Measurements from ENCODE around the gene HYDIN.

The HYDIN gene

DNA sequence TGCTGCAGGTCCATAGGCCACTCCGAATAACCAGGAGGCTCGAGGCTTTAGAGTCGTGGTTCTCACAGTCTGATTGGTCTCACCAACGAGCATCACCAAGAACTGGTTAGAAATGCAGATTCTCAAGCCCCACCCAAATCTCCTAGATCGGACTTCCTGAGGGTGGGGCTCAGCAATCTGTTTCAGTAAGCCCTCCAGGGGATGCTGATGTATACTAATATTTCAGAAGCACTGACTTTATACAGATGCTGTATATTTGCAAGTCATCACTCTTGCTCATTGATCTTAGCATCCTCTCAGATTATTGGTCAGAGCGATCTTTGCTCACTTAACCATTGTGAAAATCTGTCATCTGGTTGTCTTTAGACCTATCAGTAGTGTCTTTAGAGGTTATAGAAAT, 425.1 kb downstream of the HYDIN start:
- H3K9me3 ChIP-seq, result peaks cover 0 to 2% (median 0%) of the 10 kb centered on the region in 3 donors
- no peak overlapping the region for H3K27ac ChIP-seq
- intact Hi-C loops (cut with DNase I; ENCODE audit: low total_unique reads), result no loop called here
- DNase-seq, result no peak
- H3K4me3 ChIP-seq, result no peak overlapping the region
- peaks cover 0 to 26% of the 10 kb centered on the region in 2 donors for H3K27me3 ChIP-seq
- TF ChIP-seq, protein P1, sequence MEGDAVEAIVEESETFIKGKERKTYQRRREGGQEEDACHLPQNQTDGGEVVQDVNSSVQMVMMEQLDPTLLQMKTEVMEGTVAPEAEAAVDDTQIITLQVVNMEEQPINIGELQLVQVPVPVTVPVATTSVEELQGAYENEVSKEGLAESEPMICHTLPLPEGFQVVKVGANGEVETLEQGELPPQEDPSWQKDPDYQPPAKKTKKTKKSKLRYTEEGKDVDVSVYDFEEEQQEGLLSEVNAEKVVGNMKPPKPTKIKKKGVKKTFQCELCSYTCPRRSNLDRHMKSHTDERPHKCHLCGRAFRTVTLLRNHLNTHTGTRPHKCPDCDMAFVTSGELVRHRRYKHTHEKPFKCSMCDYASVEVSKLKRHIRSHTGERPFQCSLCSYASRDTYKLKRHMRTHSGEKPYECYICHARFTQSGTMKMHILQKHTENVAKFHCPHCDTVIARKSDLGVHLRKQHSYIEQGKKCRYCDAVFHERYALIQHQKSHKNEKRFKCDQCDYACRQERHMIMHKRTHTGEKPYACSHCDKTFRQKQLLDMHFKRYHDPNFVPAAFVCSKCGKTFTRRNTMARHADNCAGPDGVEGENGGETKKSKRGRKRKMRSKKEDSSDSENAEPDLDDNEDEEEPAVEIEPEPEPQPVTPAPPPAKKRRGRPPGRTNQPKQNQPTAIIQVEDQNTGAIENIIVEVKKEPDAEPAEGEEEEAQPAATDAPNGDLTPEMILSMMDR (IDR thresholded peaks at IDR 0.05), result no peak
- H3K4me1 ChIP-seq, result peaks cover 0 to 3% (median 2%) of the 10 kb centered on the region in 4 donors
- no peaks in the 10 kb centered on the region for H3K36me3 ChIP-seq

GRCh38 chr16:70804734-70805169, 425.8 kb downstream of the HYDIN start:
- TF ChIP-seq, protein P1 (IDR thresholded peaks at IDR 0.05), result no peak
- H3K4me3 ChIP-seq, result no peak overlapping the region
- DNase-seq, result no peak
- peaks cover 0 to 23% of the 10 kb centered on the region in 2 donors for H3K27me3 ChIP-seq
- intact Hi-C loops (cut with DNase I; ENCODE audit: low total_unique reads), result no loop called here
- peaks cover 0 to 2% (median 0%) of the 10 kb centered on the region in 3 donors for H3K9me3 ChIP-seq
- no peaks in the 10 kb centered on the region for H3K36me3 ChIP-seq
- peaks cover 0 to 10% (median 8%) of the 10 kb centered on the region in 4 donors for H3K4me1 ChIP-seq
- no peak overlapping the region for H3K27ac ChIP-seq

DNA sequence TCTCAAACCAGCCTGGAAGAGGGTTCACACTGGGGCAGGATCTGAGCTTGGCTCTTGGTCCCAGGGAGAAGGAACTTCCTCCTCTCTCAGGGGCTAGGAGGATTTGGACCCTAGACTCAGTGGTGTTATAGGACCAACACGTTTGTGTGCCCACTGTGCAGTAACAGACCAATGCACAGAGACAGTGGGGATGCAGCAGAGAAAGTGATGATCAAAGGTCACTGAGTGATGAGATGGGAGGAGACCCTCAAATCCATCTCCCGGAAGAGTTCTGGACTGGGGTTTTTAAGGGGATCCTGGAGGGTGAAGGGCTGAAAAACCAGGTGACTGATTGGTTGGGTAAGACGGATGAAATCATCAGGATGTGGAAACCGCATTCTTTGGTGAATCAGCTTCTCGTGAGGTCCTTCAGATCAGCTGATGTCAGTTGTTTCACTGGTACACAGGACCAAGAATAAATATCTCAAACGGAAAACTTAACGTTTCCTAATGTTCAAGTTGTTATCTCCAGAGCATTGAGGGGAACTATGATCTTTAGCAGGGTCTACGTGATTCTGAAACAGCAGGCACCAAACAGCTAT, 426.3 kb downstream of the HYDIN start:
- H3K36me3 ChIP-seq, result no peaks in the 10 kb centered on the region
- H3K27ac ChIP-seq, result no peak overlapping the region
- peaks cover 0 to 2% (median 0%) of the 10 kb centered on the region in 3 donors for H3K9me3 ChIP-seq
- intact Hi-C loops (cut with DNase I; ENCODE audit: low total_unique reads), result no loop called here
- H3K27me3 ChIP-seq, result peaks cover 0 to 21% of the 10 kb centered on the region in 2 donors
- peaks cover 0 to 14% (median 13%) of the 10 kb centered on the region in 4 donors for H3K4me1 ChIP-seq
- TF ChIP-seq, protein P1 (IDR thresholded peaks at IDR 0.05), result no peak
- DNase-seq, result no peak
- H3K4me3 ChIP-seq, result no peak overlapping the region

- Histone ChIP-seq H3K4me1 (peaks cover 0 to 18% (median 14%) of the 10 kb centered on the region in 4 donors), H3K4me3 (no peak overlapping the region), H3K36me3 (no peaks in the 10 kb centered on the region), H3K9me3 (peaks cover 0 to 2% (median 0%) of the 10 kb centered on the region in 3 donors), H3K27me3 (peaks cover 0 to 13% of the 10 kb centered on the region in 2 donors), H3K27ac (no peak overlapping the region)
- DNase-seq, result no peak
- intact Hi-C loops (cut with DNase I; ENCODE audit: low total_unique reads), result no loop called here
- TF ChIP-seq, protein P1 (IDR thresholded peaks at IDR 0.05), result no peak
Observed at GRCh38 chr16:70803319-70803718, 427.2 kb downstream of the HYDIN start.

DNA sequence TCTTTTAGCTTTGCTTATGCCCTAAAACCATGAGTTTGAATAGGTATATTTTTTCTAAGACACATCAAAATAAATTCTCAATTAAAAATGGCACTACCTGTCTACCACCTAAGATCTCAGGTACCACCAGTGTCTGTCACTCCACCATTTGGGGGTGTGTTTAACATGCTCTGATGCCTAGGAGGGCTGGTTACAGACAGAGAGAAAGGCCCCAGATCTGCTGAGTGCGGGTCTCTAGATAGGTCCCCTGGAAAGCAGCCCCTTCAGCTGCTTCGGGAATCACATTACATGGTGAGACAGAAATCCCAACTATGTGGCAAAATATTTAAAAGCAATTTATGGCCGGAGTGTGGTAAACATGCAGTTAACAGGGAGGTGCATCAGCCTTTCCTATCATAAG, 428.9 kb downstream of the HYDIN start:
- peaks cover 0 to 8% (median 0%) of the 10 kb centered on the region in 3 donors for H3K36me3 ChIP-seq
- TF ChIP-seq, protein P1 (IDR thresholded peaks at IDR 0.05), result no peak
- H3K4me1 ChIP-seq, result peaks cover 0 to 18% (median 14%) of the 10 kb centered on the region in 4 donors
- peak overlapping the region; percentile 74 to 91 for H3K4me3 ChIP-seq
- H3K27ac ChIP-seq, result no peak overlapping the region
- intact Hi-C loops (cut with DNase I; ENCODE audit: low total_unique reads), result no loop called here
- H3K9me3 ChIP-seq, result peaks cover 0 to 2% (median 0%) of the 10 kb centered on the region in 3 donors
- no peak for DNase-seq
- peaks cover 0 to 2% of the 10 kb centered on the region in 2 donors for H3K27me3 ChIP-seq

Measured in tibial artery (tissue), 4 donors.